Measurements from ENCODE around the gene CLPTM1L. TPM values are rescaled to one million over a fixed set of nuclear protein-coding genes. Genes with fewer than 3 reads are reported as not detected.
"Not testable (repeated sequence)": the region's sequence is repeated elsewhere in the genome, so short reads cannot be mapped to it uniquely, and the experiment has no call there.

Gene CLPTM1L
- total RNA-seq, 1 experiment from 2014 or later = 146 TPM

- H3K4me3 ChIP-seq (ENCODE audit: low read depth, low read length, poor library complexity, severe bottlenecking); DNase-seq (ENCODE audit: low spot score); H3K4me1 ChIP-seq (ENCODE audit: insufficient read depth, low read length, poor library complexity, severe bottlenecking); H3K9me3 ChIP-seq (ENCODE audit: low read depth, low read length, poor library complexity, severe bottlenecking); CTCF ChIA-PET; H3K27me3 ChIP-seq (replicated peaks; ENCODE audit: insufficient read depth, low read depth, low read length, poor library complexity); intact Hi-C loops (cut with micrococcal nuclease; ENCODE audit: unreplicated experiment); H3K36me3 ChIP-seq (ENCODE audit: insufficient read depth, low read length, poor library complexity, severe bottlenecking); H3K27ac ChIP-seq (ENCODE audit: low read depth, low read length, poor library complexity, severe bottlenecking); BruUV-seq (replicated peaks); POLR2A ChIA-PET (ENCODE audit: low non-redundant PET): not testable (repeated sequence)
Measured at GRCh38 chr5:1282993-1283728, 61.7 kb downstream of the CLPTM1L start.

- TF ChIP-seq CTCF (conservative IDR thresholded peaks at IDR 0.05; ENCODE audit: low read depth, low read length) (no peak), EZH2 (IDR thresholded peaks at IDR 0.05; ENCODE audit: borderline replicate concordance, low read depth, low read length, poor library complexity, severe bottlenecking) (no peak)
- H3K4me3 ChIP-seq (ENCODE audit: low read depth, low read length, poor library complexity, severe bottlenecking) = no peak overlapping the region
- ChIA-PET CTCF (no interaction called here), POLR2A (ENCODE audit: low non-redundant PET) (no interaction called here)
- no peak for DNase-seq (ENCODE audit: low spot score)
- H3K36me3 ChIP-seq (ENCODE audit: insufficient read depth, low read length, poor library complexity, severe bottlenecking) = no peaks in the 10 kb centered on the region
- intact Hi-C loops (cut with micrococcal nuclease; ENCODE audit: unreplicated experiment) = no loop called here
- H3K27ac ChIP-seq (ENCODE audit: low read depth, low read length, poor library complexity, severe bottlenecking) = no peak overlapping the region
- no TSS peak for BruUV-seq (replicated peaks)
- H3K27me3 ChIP-seq (replicated peaks; ENCODE audit: insufficient read depth, low read depth, low read length, poor library complexity) = no peaks in the 10 kb centered on the region
- no peaks in the 10 kb centered on the region for H3K9me3 ChIP-seq (ENCODE audit: low read depth, low read length, poor library complexity, severe bottlenecking)
- no peaks in the 10 kb centered on the region for H3K4me1 ChIP-seq (ENCODE audit: insufficient read depth, low read length, poor library complexity, severe bottlenecking)
Measured at GRCh38 chr5:1282131-1282992, 62.5 kb downstream of the CLPTM1L start.

GRCh38 chr5:1281038-1281882 lies 63.6 kb downstream of the CLPTM1L start:
- ChIA-PET CTCF (no interaction called here), POLR2A (ENCODE audit: low non-redundant PET) (no interaction called here)
- no peak for DNase-seq (ENCODE audit: low spot score)
- Histone ChIP-seq H3K27me3 (replicated peaks; ENCODE audit: insufficient read depth, low read depth, low read length, poor library complexity) (no peaks in the 10 kb centered on the region), H3K4me3 (ENCODE audit: low read depth, low read length, poor library complexity, severe bottlenecking) (no peak overlapping the region), H3K27ac (ENCODE audit: low read depth, low read length, poor library complexity, severe bottlenecking) (no peak overlapping the region), H3K36me3 (ENCODE audit: insufficient read depth, low read length, poor library complexity, severe bottlenecking) (no peaks in the 10 kb centered on the region), H3K4me1 (ENCODE audit: insufficient read depth, low read length, poor library complexity, severe bottlenecking) (no peaks in the 10 kb centered on the region), H3K9me3 (ENCODE audit: low read depth, low read length, poor library complexity, severe bottlenecking) (no peaks in the 10 kb centered on the region)
- intact Hi-C loops (cut with micrococcal nuclease; ENCODE audit: unreplicated experiment) = no loop called here
- TF ChIP-seq CTCF (conservative IDR thresholded peaks at IDR 0.05; ENCODE audit: low read depth, low read length) (no peak), EZH2 (IDR thresholded peaks at IDR 0.05; ENCODE audit: borderline replicate concordance, low read depth, low read length, poor library complexity, severe bottlenecking) (no peak)
- BruUV-seq (replicated peaks) = no TSS peak

Measured in A673 (cell line).